ENCODE measurements around the gene SLC39A6. TPM values are rescaled to one million over a fixed set of nuclear protein-coding genes. Genes with fewer than 3 reads are reported as not detected.

Gene SLC39A6
- total RNA-seq, 1 experiment from 2014 or later = 20.3 TPM

- intact Hi-C loops (cut with micrococcal nuclease; ENCODE audit: unreplicated experiment) = no loop called here
- no peak overlapping the region for H3K27ac ChIP-seq
- CTCF ChIA-PET = no interaction called here
Observed at GRCh38 chr18:36114738-36115137, 14.4 kb downstream of the SLC39A6 start.

GRCh38 chr18:36114251-36114650, 14.9 kb downstream of the SLC39A6 start:
- TF ChIP-seq EZH2 (IDR thresholded peaks at IDR 0.05; ENCODE audit: low read depth) (no peak), CTCF (conservative IDR thresholded peaks at IDR 0.05) (no peak)
- Histone ChIP-seq H3K9me3 (ENCODE audit: insufficient read depth, low read depth) (no peaks in the 10 kb centered on the region), H3K4me1 (replicated peaks; ENCODE audit: insufficient read depth) (no peaks in the 10 kb centered on the region), H3K9me2 (ENCODE audit: insufficient read depth) (no peaks in the 10 kb centered on the region), H3K4me2 (no peak overlapping the region), H4K20me1 (ENCODE audit: insufficient read depth) (no peaks in the 10 kb centered on the region), H3F3A (ENCODE audit: insufficient read depth, low read depth) (no peaks in the 10 kb centered on the region), H3K36me3 (ENCODE audit: low read depth) (no peaks in the 10 kb centered on the region), H3K27ac (no peak overlapping the region), H3K79me2 (ENCODE audit: low read depth) (no peaks in the 10 kb centered on the region), H3K4me3 (no peak overlapping the region), H3K27me3 (ENCODE audit: insufficient read depth, low read depth) (no peaks in the 10 kb centered on the region), H2AFZ (no peak overlapping the region)
- no peak for DNase-seq
- intact Hi-C loops (cut with micrococcal nuclease; ENCODE audit: unreplicated experiment) = no loop called here
- CTCF ChIA-PET = no interaction called here
- POLR2A ChIA-PET (ENCODE audit: unreplicated experiment) = no interaction called here
- no TSS peak for BruUV-seq (replicated peaks)

More at GRCh38 chr18:36114738-36115137, 14.4 kb downstream of the SLC39A6 start:
- POLR2A ChIA-PET (ENCODE audit: unreplicated experiment) = no interaction called here
- H3K4me1 ChIP-seq (replicated peaks; ENCODE audit: insufficient read depth) = no peaks in the 10 kb centered on the region
- no peak overlapping the region for H3K4me2 ChIP-seq
- no peak overlapping the region for H3K4me3 ChIP-seq
- H3K9me3 ChIP-seq (ENCODE audit: insufficient read depth, low read depth) = no peaks in the 10 kb centered on the region
- no peaks in the 10 kb centered on the region for H3K79me2 ChIP-seq (ENCODE audit: low read depth)
- no peaks in the 10 kb centered on the region for H3K27me3 ChIP-seq (ENCODE audit: insufficient read depth, low read depth)
- no peak overlapping the region for H2AFZ ChIP-seq
- TF ChIP-seq EZH2 (IDR thresholded peaks at IDR 0.05; ENCODE audit: low read depth) = no peak
- no peak for TF ChIP-seq CTCF (conservative IDR thresholded peaks at IDR 0.05)
- BruUV-seq (replicated peaks) = no TSS peak
- DNase-seq = no peak
- H4K20me1 ChIP-seq (ENCODE audit: insufficient read depth) = no peaks in the 10 kb centered on the region
- no peaks in the 10 kb centered on the region for H3F3A ChIP-seq (ENCODE audit: insufficient read depth, low read depth)
- H3K36me3 ChIP-seq (ENCODE audit: low read depth) = no peaks in the 10 kb centered on the region
- no peaks in the 10 kb centered on the region for H3K9me2 ChIP-seq (ENCODE audit: insufficient read depth)

GRCh38 chr18:36112302-36112701, 16.8 kb downstream of the SLC39A6 start:
- BruUV-seq (replicated peaks) = no TSS peak
- Histone ChIP-seq H3K27ac (no peak overlapping the region), H3K36me3 (ENCODE audit: low read depth) (no peaks in the 10 kb centered on the region), H3K9me3 (ENCODE audit: insufficient read depth, low read depth) (no peaks in the 10 kb centered on the region), H2AFZ (no peak overlapping the region), H3K79me2 (ENCODE audit: low read depth) (no peaks in the 10 kb centered on the region), H3K9me2 (ENCODE audit: insufficient read depth) (no peaks in the 10 kb centered on the region), H3K4me2 (no peak overlapping the region), H3F3A (ENCODE audit: insufficient read depth, low read depth) (no peaks in the 10 kb centered on the region), H3K4me1 (replicated peaks; ENCODE audit: insufficient read depth) (no peaks in the 10 kb centered on the region), H3K4me3 (no peak overlapping the region), H3K27me3 (ENCODE audit: insufficient read depth, low read depth) (no peaks in the 10 kb centered on the region), H4K20me1 (ENCODE audit: insufficient read depth) (no peaks in the 10 kb centered on the region)
- ChIA-PET CTCF (no interaction called here), POLR2A (ENCODE audit: unreplicated experiment) (no interaction called here)
- TF ChIP-seq EZH2 (IDR thresholded peaks at IDR 0.05; ENCODE audit: low read depth) (no peak), CTCF (conservative IDR thresholded peaks at IDR 0.05) (no peak)
- DNase-seq = no peak
- intact Hi-C loops (cut with micrococcal nuclease; ENCODE audit: unreplicated experiment) = no loop called here

All from PC-9 (cell line).